IPS-NIHi11 (cell line): ENCODE measurements around the gene LSS.

ENCODE experiments used
- DNase-seq: peaks from one replicate; pipeline ENCODE4 v3.0.0; 2012; ENCODE audit warnings: mixed read lengths, low spot score

Gene LSS

DNA sequence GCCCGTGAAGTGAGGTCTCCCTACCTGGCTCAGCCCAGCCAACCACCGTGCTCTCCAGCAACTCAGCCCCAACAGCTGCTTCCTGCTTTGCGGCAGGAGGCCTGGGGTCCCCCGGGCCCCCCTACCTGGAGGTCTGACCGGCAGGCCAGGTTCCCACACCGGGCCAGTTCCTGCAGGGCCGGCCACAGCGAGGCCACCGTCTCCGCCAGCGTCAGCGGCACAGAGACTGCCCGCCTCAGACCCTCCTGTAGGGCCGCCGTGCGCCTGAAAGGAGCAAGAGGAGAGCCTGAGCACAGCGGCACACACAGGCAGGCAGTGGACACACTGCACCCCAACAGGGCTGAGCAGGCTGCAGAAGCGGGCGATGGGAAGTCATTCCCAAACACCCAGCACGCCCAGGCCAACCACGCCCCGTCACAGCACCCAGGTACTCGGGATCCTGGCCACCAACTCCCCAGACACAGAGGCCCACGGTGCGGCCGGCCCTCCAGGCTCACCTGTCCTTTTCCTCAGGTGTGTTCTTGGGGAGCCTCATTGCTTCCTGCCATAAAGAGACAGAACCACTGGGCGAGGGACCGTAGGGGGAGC, 90.1 kb downstream of the LSS start:
- DNase-seq = peak; percentile 63
